K562 (cell line): Measurements from ENCODE around the gene RFPL2. TPM values are rescaled to one million over a fixed set of nuclear protein-coding genes. Genes with fewer than 3 reads are reported as not detected.

Experiments
- ATAC-seq: fragments of 200-7000 bp; cut with Tn5 transposase; 3 replicates; pipeline ENCODE4 v1.9.1; 2020; ENCODE audit warnings: moderate library complexity
- BruUV-seq: library from RNA; stranded (reverse); fragments of 400-500 nt; replicated peaks from 2 replicates; lab custom pipeline; 2021; lab: Mats Ljungman, UMichigan
- CTCF ChIA-PET: fragments of 300-600 bp; formaldehyde crosslinking; extraction: SDS; loops from one replicate; lab custom pipeline; 2021; ENCODE audit warnings: low intra/inter-chr PET ratio; lab: Yijun Ruan, JAX
- POLR2A ChIA-PET: fragments of 300-600, 350-650 bp; sonication (Branson Sonifier 250); formaldehyde crosslinking; extraction: SDS; loops from one replicate; lab custom pipeline; 2021; ENCODE audit warnings: antibody characterized with exemption, inconsistent platforms; lab: Yijun Ruan, JAX
- DNase-seq, 4 experiments: peaks; one replicate each; pipeline versions ENCODE4 v3.0.0 to v3.0.0-alpha.2; 2011 to 2018; ENCODE audit warnings: low spot score in 3 of 4, mixed read lengths in 3 of 4; ENCODE audit errors: extremely low read depth in 1 of 4
- FAIRE-seq: peaks from 2 replicates; lab custom pipeline; 2011; peaks lifted over from hg19 to GRCh38; lab: Jason Lieb, UNC
- H2AFZ ChIP-seq: 2 replicates; pipeline ENCODE4 v1.6.0; 2011; ENCODE audit warnings: low read depth, low read length, control low read depth, inconsistent platforms
- H3K27ac ChIP-seq: fragments of 200-600 bp; 3 replicates; pipeline ENCODE4 v1.8.0; 2011; ENCODE audit warnings: low read depth, mild to moderate bottlenecking, control low read depth, inconsistent platforms, low read length, moderate library complexity, mixed read lengths; ENCODE audit errors: extremely low read depth
- H3K27me3 ChIP-seq, 2 experiments: fragments of 300-600 bp in 1 of 2; 2 replicates in 1 of 2; 3 replicates in 1 of 2; pipeline versions ENCODE4 v1.6.0 to v1.8.0; 2011; ENCODE audit warnings: inconsistent platforms in 2 of 2, low read length in 2 of 2, mild to moderate bottlenecking in 1 of 2, mixed read lengths in 1 of 2, moderate library complexity in 1 of 2; ENCODE audit not compliant: control insufficient read depth in 2 of 2, insufficient read depth in 2 of 2
- H3K36me3 ChIP-seq: fragments of 300-600 bp; 3 replicates; pipeline ENCODE4 v1.8.0; 2011; ENCODE audit warnings: mild to moderate bottlenecking, low read length, inconsistent platforms; ENCODE audit not compliant: control insufficient read depth, insufficient read depth
- H3K4me1 ChIP-seq, 2 experiments: fragments of 200-600 bp in 1 of 2; replicated peaks in 1 of 2; 2 replicates in 1 of 2; 3 replicates in 1 of 2; pipeline versions ENCODE4 v1.5.1 to v1.8.0; 2011; ENCODE audit warnings: inconsistent platforms in 2 of 2, low read length in 2 of 2, mild to moderate bottlenecking in 1 of 2, mixed read lengths in 1 of 2, moderate library complexity in 1 of 2; ENCODE audit not compliant: control insufficient read depth in 2 of 2, insufficient read depth in 2 of 2
- H3K4me2 ChIP-seq: 2 replicates; pipeline ENCODE4 v1.6.1; 2011; ENCODE audit warnings: low read length, control low read depth, inconsistent platforms, mixed read lengths; ENCODE audit not compliant: insufficient read depth
- H3K4me3 ChIP-seq: fragments of 200-600 bp; sonication (generic), shearing (Covaris generic); 2 replicates; pipeline ENCODE4 v1.5.1; 2016; ENCODE audit warnings: control low read depth, inconsistent platforms
- H3K79me2 ChIP-seq: fragments of 200-600 bp; 3 replicates; pipeline ENCODE4 v1.8.0; 2011; ENCODE audit warnings: low read length, inconsistent platforms; ENCODE audit not compliant: control insufficient read depth, insufficient read depth
- H3K9ac ChIP-seq, 2 experiments: 2 replicates each; pipeline versions ENCODE4 v1.6.0 to v1.6.1; 2011; ENCODE audit warnings: low read depth in 2 of 2, low read length in 2 of 2, control low read depth in 1 of 2, inconsistent platforms in 1 of 2, mild to moderate bottlenecking in 1 of 2, mixed read lengths in 1 of 2; ENCODE audit not compliant: insufficient read depth in 1 of 2
- H3K9me1 ChIP-seq: one replicate; pipeline ENCODE4 v1.6.0; 2011; ENCODE audit warnings: inconsistent platforms, mild to moderate bottlenecking, low read length, moderate library complexity; ENCODE audit not compliant: control insufficient read depth, insufficient read depth
- H3K9me3 ChIP-seq: replicated peaks from 2 replicates; pipeline ENCODE4 v1.5.1; 2011; ENCODE audit warnings: low read depth, low read length, inconsistent platforms; ENCODE audit not compliant: control insufficient read depth, insufficient read depth
- H4K20me1 ChIP-seq: replicated peaks from 2 replicates; pipeline ENCODE4 v1.6.1; 2011; ENCODE audit warnings: low read length, inconsistent platforms, mixed read lengths; ENCODE audit not compliant: control insufficient read depth, insufficient read depth
- BRF2 ChIP-seq: IDR thresholded peaks from 3 replicates; pipeline ENCODE4 v1.6.1; 2011; ENCODE audit warnings: borderline replicate concordance, mild to moderate bottlenecking; ENCODE audit not compliant: insufficient read length, insufficient read depth
- C11orf30 ChIP-seq: fragments of 450-650 bp; IDR thresholded peaks from 2 replicates; pipeline ENCODE4 v1.6.1; 2016; ENCODE audit warnings: low read depth, mild to moderate bottlenecking
- CAMTA2 ChIP-seq: fragments of 250-450 bp; sonication (Bioruptor Pico); conservative IDR thresholded peaks from 2 replicates; pipeline ENCODE4 v1.5.1; 2022
- CREM ChIP-seq: IDR thresholded peaks from 2 replicates; pipeline ENCODE4 v1.6.1; 2014; ENCODE audit warnings: antibody characterized with exemption, low read depth
- EP300 ChIP-seq: IDR thresholded peaks from 2 replicates; pipeline ENCODE4 v1.6.1; 2012; ENCODE audit warnings: low read length, improper control_type of control experiment
- ETS1 ChIP-seq: conservative IDR thresholded peaks from 2 replicates; pipeline ENCODE4 v1.6.1; 2011; ENCODE audit warnings: low read depth, mild to moderate bottlenecking, low read length; ENCODE audit not compliant: control insufficient read depth
- ETV6 ChIP-seq, 3 experiments: fragments of 150-350 bp in 1 of 3; sonication (generic) in 1 of 3; formaldehyde crosslinking in 1 of 3; IDR thresholded peaks; 2 replicates each; pipeline versions ENCODE4 v1.6.1 to v1.8.0; 2014 to 2022; ENCODE audit warnings: borderline replicate concordance in 2 of 3, low read depth in 2 of 3, antibody characterized with exemption in 1 of 3, low read length in 1 of 3, mild to moderate bottlenecking in 1 of 3, missing genetic modification reagents in 1 of 3
- GMEB1 ChIP-seq: fragments of 250-450 bp; sonication (Bioruptor Pico); IDR thresholded peaks from 2 replicates; pipeline ENCODE4 v1.4.0; 2020; ENCODE audit warnings: mild to moderate bottlenecking
- ILF3 ChIP-seq: fragments of 450-650 bp; IDR thresholded peaks from 2 replicates; pipeline ENCODE4 v1.6.1; 2018; ENCODE audit warnings: antibody characterized with exemption, mild to moderate bottlenecking, moderate library complexity, borderline replicate concordance
- IRF2 ChIP-seq: sonication (generic); formaldehyde crosslinking; IDR thresholded peaks from 2 replicates; pipeline ENCODE4 v1.8.1; 2022; ENCODE audit warnings: mild to moderate bottlenecking, missing genetic modification reagents
- MYC ChIP-seq, 2 experiments: fragments of 250-450 bp in 1 of 2; sonication (Bioruptor Pico) in 1 of 2; IDR thresholded peaks; 2 replicates each; pipeline versions ENCODE4 v1.5.1 to v1.6.1; 2012 to 2021; ENCODE audit warnings: low read depth in 2 of 2, borderline replicate concordance in 1 of 2, improper control_type of control experiment in 1 of 2, low read length in 1 of 2, mild to moderate bottlenecking in 1 of 2, moderate library complexity in 1 of 2
- NCOR1 ChIP-seq: fragments of 450-650 bp; IDR thresholded peaks from 2 replicates; pipeline ENCODE4 v1.6.1; 2016; ENCODE audit warnings: mild to moderate bottlenecking, moderate library complexity
- NUFIP1 ChIP-seq: fragments of 450-650 bp; IDR thresholded peaks from 2 replicates; pipeline ENCODE4 v1.6.1; 2018; ENCODE audit not compliant: partially characterized antibody
- SPI1 ChIP-seq: IDR thresholded peaks from 2 replicates; pipeline ENCODE4 v1.6.1; 2011; ENCODE audit warnings: low read depth, low read length, control low read depth, borderline replicate concordance
- YBX1 ChIP-seq: fragments of 450-650 bp; IDR thresholded peaks from 2 replicates; pipeline ENCODE4 v1.7.1; 2016; ENCODE audit warnings: mild to moderate bottlenecking
- ZFP1 ChIP-seq: fragments of 450-650 bp; formaldehyde crosslinking; IDR thresholded peaks from 2 replicates; pipeline ENCODE4 v1.4.0; 2020; ENCODE audit warnings: mild to moderate bottlenecking, mixed read lengths
- ZNF146 ChIP-seq: IDR thresholded peaks from one replicate; pipeline ENCODE4 v1.6.1; 2018; ENCODE audit warnings: missing compliant biosample characterization; ENCODE audit not compliant: unreplicated experiment
- ZNF232 ChIP-seq: sonication (generic); formaldehyde crosslinking; IDR thresholded peaks from 2 replicates; pipeline ENCODE4 v1.8.0; 2022; ENCODE audit warnings: mild to moderate bottlenecking, missing genetic modification reagents
- ZNF584 ChIP-seq: fragments of 200-800 bp; sonication (Bioruptor generic); IDR thresholded peaks from 2 replicates; pipeline ENCODE4 v1.6.1; 2016; ENCODE audit warnings: low read depth, mild to moderate bottlenecking, missing genetic modification characterization, missing compliant biosample characterization
- WGBS: fragments of 100-300 bp; shearing (Covaris generic); methylation state at CpG from one replicate; pipeline ENCODE4 v1.1.6; 2016; ENCODE audit warnings: low coverage, mixed read lengths; ENCODE audit not compliant: insufficient coverage; ENCODE audit errors: missing lambda C conversion rate; 5-methylcytosine and 5-hydroxymethylcytosine counted together
- in situ Hi-C: fragments of 300-500 bp; cut with MboI; formaldehyde crosslinking; loops from 4 replicates; pipeline ENCODE4 v1.15.0; 2018; ENCODE audit warnings: inconsistent platforms, mixed read lengths
- intact Hi-C: fragments of 100-400 bp; cut with micrococcal nuclease; formaldehyde crosslinking; loops from 2 replicates; pipeline ENCODE4 v1.14.2; 2022
- polyA plus RNA-seq, 8 experiments: library from polyadenylated mRNA; depleted of rRNA in 4 of 8; stranded (reverse) in 5 of 8; unstranded in 3 of 8; fragments of >200 nt; fragmentation: Nextera tagmentation in 2 of 8; fragmentation: Illumina TruSeq in 1 of 8; extraction: Ambion mirVana in 2 of 8; extraction: Trizol in 1 of 8; gene quantifications; 2 replicates each; pipeline versions ENCODE4 v1.2.1 to v1.2.3, GENCODE V29; 2011 to 2014; ENCODE audit warnings: inconsistent platforms in 1 of 8, missing spikeins in 1 of 8
- total RNA-seq, 7 experiments: library from RNA; depleted of rRNA in 6 of 7; stranded (reverse); fragments of >200 nt in 6 of 7; fragmentation: Illumina TruSeq in 2 of 7; extraction: Trizol in 2 of 7; gene quantifications; 2 replicates each; pipeline versions ENCODE4 v1.2.1 to v1.2.3, GENCODE V29; 2011 to 2021; ENCODE audit warnings: low replicate concordance in 1 of 7

The RFPL2 gene
- total and polyA plus RNA-seq, 9 of the 15 experiments (the other 6 are each of a cell fraction or from before 2014, with no cell fraction given), result not detected

GRCh38 chr22:32218470-32218869, 13.6 kb upstream of the RFPL2 start:
- no peaks in the 10 kb centered on the region for H3K4me1 ChIP-seq
- FAIRE-seq, result no peak
- intact Hi-C loops (no loop called here), in situ Hi-C loops (no loop called here)
- H4K20me1 ChIP-seq, result no peaks in the 10 kb centered on the region
- no peak for TF ChIP-seq ZFP1
- no peak for TF ChIP-seq SPI1
- TF ChIP-seq CREM, result no peak
- TF ChIP-seq MYC (IDR thresholded peaks at IDR 0.05; ENCODE audit: low read depth, low read length), result no peak
- TF ChIP-seq MYC (CRISPR knock-in tag; IDR thresholded peaks at IDR 0.05; ENCODE audit: borderline replicate concordance, low read depth), result no peak
- TF ChIP-seq NCOR1, result no peak
- no peak for TF ChIP-seq NUFIP1
- no peak for TF ChIP-seq IRF2 (CRISPR knock-in tag)
- no peak for TF ChIP-seq BRF2
- TF ChIP-seq ZNF232 (CRISPR knock-in tag), result no peak
- TF ChIP-seq ILF3, result no peak
- TF ChIP-seq ZNF146 (CRISPR knock-in tag), result no peak
- no peak for TF ChIP-seq C11orf30
- no peak for TF ChIP-seq EP300
- no peak for TF ChIP-seq CAMTA2 (CRISPR knock-in tag)
- TF ChIP-seq ETS1, result no peak
- no peak for TF ChIP-seq ZNF584 (CRISPR knock-in tag)
- no peak for TF ChIP-seq ETV6 (IDR thresholded peaks at IDR 0.05; ENCODE audit: borderline replicate concordance in 1 of 2, low read depth in 2 of 2, low read length in 1 of 2)
- TF ChIP-seq ETV6 (CRISPR knock-in tag; IDR thresholded peaks at IDR 0.05; ENCODE audit: borderline replicate concordance), result no peak
- no peak for TF ChIP-seq YBX1
- no peak for TF ChIP-seq GMEB1 (CRISPR knock-in tag)
- H3K27ac ChIP-seq, result no peak overlapping the region
- no peak overlapping the region for H2AFZ ChIP-seq
- no peaks in the 10 kb centered on the region for H3K9me1 ChIP-seq
- no peaks in the 10 kb centered on the region for H3K27me3 ChIP-seq
- H3K9me3 ChIP-seq, result no peaks in the 10 kb centered on the region
- no peak overlapping the region for H3K4me2 ChIP-seq
- POLR2A ChIA-PET, result interaction anchor here (1.0 kb wide), 1 partner anchor 22 kb away, joined by 4 read pairs; no protein-coding TSS in a partner anchor
- H3K36me3 ChIP-seq, result no peaks in the 10 kb centered on the region
- WGBS, result 0% methylated on average over 6 of the region's 6 CpGs
- no peak for ATAC-seq
- no peaks in the 10 kb centered on the region for H3K79me2 ChIP-seq
- no peak overlapping the region for H3K4me3 ChIP-seq
- DNase-seq, result no peak
- CTCF ChIA-PET, result no interaction called here
- BruUV-seq, result no TSS peak
- H3K9ac ChIP-seq, result no peak overlapping the region
